ENCODE results near the gene MCM8. TPM values are rescaled to one million over a fixed set of nuclear protein-coding genes. Genes with fewer than 3 reads are reported as not detected.

The MCM8 gene
- total RNA-seq, 4 donors from 2014 or later = 2.6 to 7.2 (median 5.9) TPM

GRCh38 chr20:6034134-6034969 is 83.9 kb downstream of the MCM8 start:
- H3K27me3 ChIP-seq = no peaks in the 10 kb centered on the region

GRCh38 chr20:6036213-6036612 is 85.8 kb downstream of the MCM8 start:
- Histone ChIP-seq H3K27me3 (no peaks in the 10 kb centered on the region), H3K27ac (no peak overlapping the region), H3K9me3 (no peaks in the 10 kb centered on the region), H3K4me1 (peaks cover 0 to 7% (median 0%) of the 10 kb centered on the region in 3 donors), H3K36me3 (peaks cover 8 to 93% (median 24%) of the 10 kb centered on the region in 3 donors), H3K4me3 (no peak overlapping the region)
- no peak for DNase-seq
- no peak for TF ChIP-seq POLR2A (IDR thresholded peaks at IDR 0.05)
- TF ChIP-seq CTCF (IDR thresholded peaks at IDR 0.05) = no peak
- WGBS, 2 donors = 90 to 96% methylated on average over 4 of the region's 4 CpGs
- intact Hi-C loops (cut with DNase I) = no loop called here

More at GRCh38 chr20:6034134-6034969, 83.9 kb downstream of the MCM8 start:
- TF ChIP-seq POLR2A (IDR thresholded peaks at IDR 0.05) = no peak
- no peak for TF ChIP-seq CTCF (IDR thresholded peaks at IDR 0.05)
- intact Hi-C loops (cut with DNase I) = no loop called here
- no peak overlapping the region for H3K27ac ChIP-seq
- 53 to 54% methylated on average over 2 of the region's 2 CpGs for WGBS, 2 donors
- H3K4me1 ChIP-seq = peaks cover 0 to 9% (median 0%) of the 10 kb centered on the region in 3 donors
- H3K4me3 ChIP-seq = no peak overlapping the region
- no peaks in the 10 kb centered on the region for H3K9me3 ChIP-seq
- peaks cover 4 to 82% (median 18%) of the 10 kb centered on the region in 3 donors for H3K36me3 ChIP-seq
- no peak for DNase-seq

GRCh38 chr20:6037082-6037481 is 86.6 kb downstream of the MCM8 start:
- DNase-seq = no peak
- 96 to 100% methylated on average over 1 of the region's 1 CpG for WGBS, 2 donors
- intact Hi-C loops (cut with DNase I) = no loop called here
- TF ChIP-seq POLR2A (IDR thresholded peaks at IDR 0.05) (no peak), CTCF (IDR thresholded peaks at IDR 0.05) (no peak)
- no peaks in the 10 kb centered on the region for H3K27me3 ChIP-seq
- no peak overlapping the region for H3K4me3 ChIP-seq
- peaks cover 17 to 98% (median 27%) of the 10 kb centered on the region in 3 donors for H3K36me3 ChIP-seq
- no peaks in the 10 kb centered on the region for H3K9me3 ChIP-seq
- no peak overlapping the region for H3K27ac ChIP-seq
- H3K4me1 ChIP-seq = peaks cover 0 to 7% (median 0%) of the 10 kb centered on the region in 3 donors

- intact Hi-C loops (cut with DNase I) = no loop called here
- Histone ChIP-seq H3K4me1 (peaks cover 0 to 7% (median 0%) of the 10 kb centered on the region in 3 donors), H3K9me3 (no peaks in the 10 kb centered on the region), H3K36me3 (peaks cover 18 to 92% (median 23%) of the 10 kb centered on the region in 3 donors), H3K4me3 (no peak overlapping the region), H3K27me3 (no peaks in the 10 kb centered on the region), H3K27ac (no peak overlapping the region)
- WGBS, 2 donors = 96% methylated on average over 3 of the region's 3 CpGs; no CpG with 5 or more reads in 1 of the 2 donors
- no peak for TF ChIP-seq POLR2A (IDR thresholded peaks at IDR 0.05)
- no peak for TF ChIP-seq CTCF (IDR thresholded peaks at IDR 0.05)
- no peak for DNase-seq
These were observed 87.8 kb downstream of the MCM8 start for GRCh38 chr20:6038256-6038655.

- no peaks in the 10 kb centered on the region for H3K27me3 ChIP-seq
- TF ChIP-seq CTCF (IDR thresholded peaks at IDR 0.05) (no peak), POLR2A (IDR thresholded peaks at IDR 0.05) (no peak)
- H3K4me3 ChIP-seq = no peak overlapping the region
- H3K4me1 ChIP-seq = no peaks in the 10 kb centered on the region
- no peaks in the 10 kb centered on the region for H3K9me3 ChIP-seq
- intact Hi-C loops (cut with DNase I) = no loop called here
- H3K27ac ChIP-seq = no peak overlapping the region
- 78 to 79% methylated on average over 5 of the region's 5 CpGs for WGBS, 2 donors
- DNase-seq = no peak
- H3K36me3 ChIP-seq = peaks cover 18 to 77% (median 23%) of the 10 kb centered on the region in 3 donors
These were observed 89.3 kb downstream of the MCM8 start for GRCh38 chr20:6039766-6040165.

All from esophagus squamous epithelium (tissue), 5 donors.